Activated CD4-positive, alpha-beta T cell treated with anti-CD3 and anti-CD28 coated beads, Interleukin-2, amount 50 U/mL, for 16 hours (primary cell): Measurements from ENCODE around the gene TRIM2.

Experiments
- DNase-seq: peaks from one replicate; pipeline ENCODE4 v3.0.0-alpha.2; 2020

TRIM2 gene

DNA sequence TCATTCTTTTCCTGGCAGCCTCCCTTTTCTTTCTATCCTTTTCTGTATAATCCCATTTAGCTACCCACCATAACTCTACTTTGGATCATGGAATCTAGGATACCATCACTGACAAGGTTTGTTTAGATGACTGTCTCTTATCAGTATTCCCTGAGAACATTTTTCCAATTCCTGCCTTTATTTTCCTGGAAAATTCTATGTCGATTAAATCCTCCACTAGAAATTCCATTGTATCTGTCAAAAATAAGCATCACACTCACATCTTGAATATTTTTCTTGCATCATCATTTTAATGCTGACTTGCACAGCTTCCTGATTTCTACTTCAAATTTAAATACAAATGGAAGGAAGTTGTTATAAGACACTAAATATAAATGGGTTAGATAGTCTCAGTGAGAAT lies 20.2 kb downstream of the TRIM2 start:
- DNase-seq: no peak

DNA sequence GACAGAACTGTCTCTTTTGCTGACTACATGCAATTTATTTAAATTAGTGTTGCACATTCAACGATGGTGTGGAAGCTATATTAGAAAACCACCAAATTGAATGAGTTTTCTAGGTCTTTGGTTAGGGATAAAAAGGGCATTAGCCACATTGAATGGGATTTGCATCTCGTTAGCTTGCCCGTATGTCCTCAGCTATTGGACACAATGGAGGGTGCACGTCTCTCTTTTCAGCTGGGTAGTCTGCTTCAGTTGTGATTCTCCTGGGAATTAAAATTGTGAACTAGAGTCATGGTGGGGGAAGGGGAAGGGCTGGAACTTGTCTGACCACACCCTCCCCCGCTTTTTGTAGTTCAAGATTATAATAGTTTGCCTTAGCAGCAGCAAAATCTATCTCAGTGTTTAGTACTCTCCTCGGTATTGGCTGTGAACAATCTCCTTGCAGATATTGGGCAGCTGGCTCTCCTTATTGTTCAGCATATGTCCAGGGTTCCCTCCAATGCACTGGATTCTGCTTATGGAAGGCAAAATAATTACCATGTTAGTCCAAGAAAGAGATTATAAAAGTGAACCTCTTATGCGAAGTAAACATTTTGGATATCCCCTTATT lies 23.3 kb downstream of the TRIM2 start:
- no peak for DNase-seq

DNA sequence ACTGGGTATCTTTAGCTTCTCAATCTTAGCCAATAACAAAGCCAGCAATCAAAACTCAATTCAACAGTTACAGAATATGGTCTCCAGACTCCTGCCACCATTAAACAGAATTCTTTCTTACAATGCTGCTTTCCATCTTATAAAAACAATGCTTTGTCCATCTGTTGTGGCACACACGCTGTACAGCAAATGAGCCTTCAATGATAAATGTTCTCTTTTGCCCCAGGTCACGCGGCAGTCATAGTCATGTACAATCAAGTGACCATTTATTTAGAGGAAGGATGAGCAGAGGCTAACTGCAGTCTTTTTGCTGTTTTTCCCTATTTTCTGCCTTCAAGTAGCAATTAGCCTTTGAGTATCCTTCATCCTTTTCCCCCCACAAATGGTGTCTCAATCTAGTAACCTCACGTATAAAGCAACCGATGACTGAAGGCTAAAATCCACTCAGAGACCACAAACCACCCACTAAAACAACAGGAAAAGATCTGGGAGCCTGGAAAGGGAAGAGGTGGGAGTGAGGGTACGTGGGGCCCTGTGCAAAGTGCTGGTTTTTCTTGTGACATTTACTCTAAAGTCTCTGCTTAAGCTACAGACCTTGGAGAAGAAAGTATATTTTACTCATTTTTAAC lies 24.4 kb downstream of the TRIM2 start:
- DNase-seq: no peak

DNA sequence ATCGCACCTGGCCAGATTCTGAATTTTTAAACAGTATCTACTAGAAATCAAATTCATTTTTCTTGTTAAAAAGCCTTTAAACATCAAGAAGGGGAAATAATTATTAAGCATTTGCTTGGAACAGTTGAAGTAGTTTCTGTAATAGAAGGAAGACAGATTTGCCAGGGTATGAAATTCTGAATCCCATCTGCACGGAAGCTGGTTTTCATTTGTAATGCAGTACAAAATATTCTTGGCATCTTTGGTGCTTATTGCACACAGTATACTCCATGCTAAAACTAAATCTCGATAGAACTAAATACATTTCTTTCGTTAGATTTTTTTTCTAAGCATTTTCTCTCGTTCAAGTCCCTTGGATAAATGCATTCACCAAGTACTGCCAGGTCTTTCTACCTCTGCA lies 25.3 kb downstream of the TRIM2 start:
- DNase-seq: no peak

GRCh38 chr4:153232768-153233167 lies 28.5 kb downstream of the TRIM2 start:
- no peak for DNase-seq

- DNase-seq: no peak
Observed at GRCh38 chr4:153233761-153234371, 29.6 kb downstream of the TRIM2 start.

- DNase-seq: no peak
Observed at GRCh38 chr4:153234885-153235284, 30.6 kb downstream of the TRIM2 start.

DNA sequence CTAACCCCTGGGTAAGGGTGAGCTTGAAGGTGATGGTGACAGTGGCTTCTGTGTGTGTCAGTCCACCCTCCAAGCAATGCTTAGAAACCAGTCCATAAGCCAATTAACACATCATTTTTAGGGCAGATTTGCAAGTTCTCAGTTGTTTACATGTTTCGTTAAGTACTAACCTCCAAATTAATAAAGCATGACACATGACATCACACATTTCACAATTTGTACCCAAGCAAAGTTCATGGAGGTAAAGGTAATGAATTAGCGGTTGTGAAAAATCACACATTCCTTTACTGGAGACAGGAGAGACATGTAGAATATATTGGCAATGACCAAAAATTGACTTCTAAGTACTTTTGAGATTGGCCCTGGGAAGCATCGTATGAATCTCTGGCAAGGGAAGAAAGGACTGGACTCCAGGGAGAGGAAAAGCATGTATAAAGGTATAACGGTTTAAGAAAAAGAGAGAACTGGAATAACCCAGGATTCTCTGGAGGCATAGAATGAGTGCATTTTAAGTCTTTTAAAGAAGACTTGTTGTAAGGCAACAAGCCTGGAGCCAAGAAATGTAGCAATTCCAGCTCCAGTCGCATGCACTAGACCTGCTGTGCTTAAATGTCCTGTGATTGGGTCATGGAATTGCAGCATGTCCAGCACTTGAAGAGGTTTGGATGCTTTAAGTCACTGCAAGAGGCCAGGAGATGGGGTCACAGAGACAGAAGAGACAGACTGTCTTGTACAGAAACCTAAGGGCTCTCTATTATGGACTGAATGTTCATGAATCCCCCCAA lies 34.1 kb downstream of the TRIM2 start:
- no peak for DNase-seq

GRCh38 chr4:153239409-153239808 lies 35.2 kb downstream of the TRIM2 start:
- no peak for DNase-seq

- no peak for DNase-seq
Observed at GRCh38 chr4:153241295-153241694, 37.1 kb downstream of the TRIM2 start.

DNA sequence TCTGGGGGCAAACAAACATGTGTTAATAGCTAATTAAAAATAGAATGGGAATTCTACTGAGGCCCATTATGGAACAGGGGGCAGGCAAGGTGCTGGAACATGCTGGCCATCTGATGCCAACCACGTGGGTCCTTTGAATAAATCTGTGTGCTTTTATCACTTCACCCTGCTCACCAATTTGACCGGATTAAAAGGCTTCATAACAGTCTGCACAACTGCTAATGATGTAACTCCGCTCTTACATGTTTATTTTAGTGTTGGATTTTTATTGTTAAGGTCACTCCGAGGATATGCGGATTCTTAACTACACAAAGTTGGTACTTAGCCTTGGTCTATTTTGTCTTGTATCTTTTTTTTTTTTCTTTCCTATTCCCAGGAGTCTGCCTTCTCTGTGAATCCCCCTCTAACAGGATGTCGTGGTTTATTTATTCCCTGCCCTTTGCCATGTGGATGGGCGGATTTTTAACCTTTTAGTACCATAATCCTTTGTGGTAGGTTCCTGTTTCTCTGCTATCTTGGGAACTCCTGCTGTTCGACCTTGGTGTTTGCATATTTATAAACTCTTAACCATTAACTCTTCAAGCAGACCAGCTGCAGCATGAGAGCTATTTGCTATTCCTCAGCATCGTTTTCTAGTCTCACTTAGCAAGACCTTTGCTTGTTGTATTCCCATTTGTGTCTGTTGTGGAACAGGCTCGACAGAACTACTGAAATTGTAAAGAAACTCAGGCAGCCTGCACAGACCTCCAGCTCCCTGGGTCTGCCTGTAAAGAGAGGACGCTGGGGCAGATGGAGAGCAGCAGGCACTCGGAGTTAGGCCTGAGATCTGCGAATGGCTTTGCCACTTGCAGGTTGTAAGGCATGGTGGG lies 38.0 kb downstream of the TRIM2 start:
- no peak for DNase-seq

GRCh38 chr4:153242839-153243324 lies 38.6 kb downstream of the TRIM2 start:
- DNase-seq: no peak

DNA sequence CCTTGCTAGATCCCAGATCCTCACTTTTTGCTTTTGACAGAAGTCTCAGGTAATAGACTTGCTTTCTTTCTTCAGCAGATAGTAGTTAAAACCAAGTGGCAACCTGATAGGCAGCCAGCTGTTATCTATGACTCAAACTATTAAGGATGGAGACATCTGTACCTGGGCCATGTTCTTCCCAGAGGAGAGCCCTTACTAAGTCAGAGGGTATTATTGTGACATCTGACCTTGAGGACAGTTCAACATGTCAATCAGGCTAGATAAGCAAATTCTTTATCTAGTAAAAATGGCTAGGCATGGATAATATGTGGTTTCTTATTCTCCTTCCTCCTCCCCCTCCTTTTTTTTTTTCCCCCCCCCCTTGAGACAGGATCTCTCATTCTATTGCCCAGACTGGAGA lies 39.2 kb downstream of the TRIM2 start:
- no peak for DNase-seq

- DNase-seq: no peak
Observed at GRCh38 chr4:153244969-153245368, 40.7 kb downstream of the TRIM2 start.

DNA sequence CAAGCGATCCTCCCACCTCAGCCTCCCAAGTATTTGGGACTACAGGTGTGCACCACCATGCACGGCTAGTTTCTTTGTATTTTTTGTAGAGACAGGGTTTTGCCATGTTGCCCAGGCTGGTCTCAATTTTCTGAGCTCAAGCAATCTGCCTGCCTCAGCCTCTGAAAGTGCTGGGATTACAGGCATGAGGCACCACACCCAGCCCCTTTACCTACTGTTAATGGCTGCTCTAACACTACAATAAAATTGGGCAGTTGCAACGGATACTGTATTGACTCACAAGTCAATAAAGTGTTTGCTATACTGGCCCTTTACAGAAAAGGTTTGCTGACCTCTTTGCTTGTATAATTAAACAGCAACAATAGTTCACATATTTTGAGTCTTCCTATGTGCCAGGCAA lies 41.5 kb downstream of the TRIM2 start:
- no peak for DNase-seq

GRCh38 chr4:153246446-153247115 lies 42.3 kb downstream of the TRIM2 start:
- no peak for DNase-seq

DNA sequence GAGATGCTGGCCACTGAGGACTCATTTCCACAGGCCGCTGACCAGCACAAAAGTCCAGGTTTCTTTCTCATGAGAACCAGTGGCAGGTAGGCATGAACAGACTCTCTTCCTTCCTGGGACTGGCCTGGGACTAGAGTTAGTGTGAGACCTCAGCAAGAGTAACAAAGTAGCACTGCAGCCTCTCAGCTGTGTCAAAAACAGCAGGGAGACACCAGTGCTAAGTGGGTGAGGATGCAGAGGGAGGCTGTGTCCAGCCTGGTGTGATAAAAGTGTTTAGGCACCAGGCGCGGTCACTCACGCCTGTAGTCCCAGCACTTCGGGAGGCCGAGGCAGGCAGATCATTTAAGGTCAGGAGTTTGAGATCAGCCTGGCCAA lies 42.9 kb downstream of the TRIM2 start:
- DNase-seq: no peak

DNA sequence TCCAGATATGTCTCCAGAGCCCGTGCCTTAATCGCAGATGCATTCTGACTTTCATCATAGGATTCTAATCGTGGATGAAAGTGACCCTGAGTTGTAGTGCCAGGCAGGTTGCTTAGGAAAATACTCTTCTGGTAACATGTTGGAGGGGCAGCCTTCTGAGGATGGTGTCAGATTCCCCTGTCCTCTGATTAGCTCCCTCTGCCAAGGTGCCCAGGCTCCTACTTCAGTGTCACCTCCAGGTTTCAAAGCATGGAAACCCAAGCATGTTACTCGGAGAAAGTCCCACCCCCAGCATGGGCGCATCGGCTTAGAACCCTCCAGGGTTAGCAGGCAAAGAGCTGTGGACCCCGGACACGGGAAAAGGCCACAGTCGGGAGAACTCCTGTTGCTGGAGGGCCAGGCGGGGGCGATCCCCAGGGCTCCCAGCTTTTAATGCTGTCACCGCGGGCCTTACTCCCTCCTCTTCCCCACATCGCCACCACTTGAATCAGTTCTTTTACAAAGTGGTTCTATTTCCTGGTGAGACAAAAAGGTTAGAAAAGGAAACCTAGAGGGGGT lies 44.5 kb downstream of the TRIM2 start:
- no peak for DNase-seq

DNA sequence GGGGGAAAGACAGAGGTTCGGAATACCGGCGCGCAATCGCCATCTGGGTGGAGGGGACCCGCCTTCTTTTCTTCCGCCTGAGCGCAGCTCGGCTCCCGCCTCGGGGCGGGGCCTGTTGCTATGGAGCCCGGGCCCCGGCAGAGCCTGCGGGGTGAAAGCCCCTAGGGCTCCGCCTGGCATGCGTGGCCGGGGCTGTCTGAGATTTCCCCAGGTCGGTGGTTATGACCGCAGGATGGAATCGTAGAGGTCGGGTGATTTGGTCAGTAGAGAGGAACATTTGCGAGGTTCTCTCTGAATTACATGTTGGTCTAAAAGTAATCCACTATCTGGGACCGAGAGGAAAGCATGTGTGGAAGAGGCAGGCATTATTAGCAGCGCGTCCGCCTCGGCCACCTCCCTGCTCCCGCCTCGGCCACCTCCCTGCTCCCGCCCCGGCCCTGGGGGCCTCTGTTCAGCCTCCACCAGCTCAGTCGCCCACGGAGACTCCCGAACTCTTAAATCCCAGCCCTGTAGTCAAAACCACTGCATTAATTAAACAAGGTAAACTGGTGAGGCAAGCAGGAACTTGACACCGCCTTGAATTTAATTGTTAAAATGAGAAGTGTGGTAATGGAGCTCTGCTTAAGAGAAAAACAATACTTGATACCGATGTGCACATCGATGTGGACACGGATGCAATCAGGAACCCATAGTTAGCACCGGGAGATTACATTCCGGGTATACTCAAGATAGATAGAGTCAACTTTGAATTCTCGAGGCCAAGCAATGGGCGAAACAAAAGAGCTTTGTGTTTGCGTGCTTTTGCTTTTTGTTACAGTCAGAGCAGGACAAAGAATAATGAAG lies 45.2 kb downstream of the TRIM2 start:
- DNase-seq: peak; percentile 82

DNA sequence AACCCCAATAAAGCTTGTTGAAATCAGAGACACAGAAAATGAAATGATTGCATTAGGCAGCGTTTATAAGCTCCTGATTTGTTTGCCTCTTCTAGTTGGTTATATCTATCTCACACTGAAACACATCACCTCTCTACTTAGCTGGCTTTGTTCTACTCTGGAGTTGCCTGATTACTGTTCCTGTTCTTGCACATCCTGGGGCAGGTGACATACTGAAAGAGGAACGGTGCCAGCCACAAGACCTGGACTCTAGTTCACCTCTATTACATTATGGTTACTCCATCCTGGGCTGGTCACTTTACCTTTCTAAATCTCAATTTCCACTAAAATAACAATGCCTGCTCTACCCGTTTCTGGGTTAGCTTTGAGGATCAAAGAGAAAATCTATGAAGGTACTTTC lies 47.9 kb downstream of the TRIM2 start:
- DNase-seq: no peak

DNA sequence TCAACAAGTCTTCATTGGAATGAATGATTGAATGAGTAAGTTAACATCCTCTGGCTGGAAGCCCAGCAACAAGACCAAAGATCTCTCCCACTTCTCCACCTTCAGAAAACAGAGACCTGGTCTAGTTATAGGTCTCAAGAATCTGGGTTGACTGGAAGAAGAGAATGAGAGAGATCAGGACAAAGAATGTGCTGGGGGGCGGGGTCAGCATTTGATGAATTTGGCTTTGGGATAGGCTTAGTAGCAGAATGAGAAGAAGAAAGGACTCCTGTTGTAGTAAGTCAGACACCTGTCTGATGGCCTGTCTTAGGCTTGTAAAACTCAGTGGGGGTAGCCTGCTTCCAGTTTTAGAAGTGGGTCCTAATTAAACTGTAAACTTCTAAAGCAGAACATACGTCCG lies 51.0 kb downstream of the TRIM2 start:
- no peak for DNase-seq
